Uterus (tissue), 2 donors: ENCODE measurements around the gene EGLN2.
"Not testable (repeated sequence)": the region's sequence is repeated elsewhere in the genome, so short reads cannot be mapped to it uniquely, and the experiment has no call there.

Experiments
- POLR2A ChIP-seq, 2 donors: fragments of 450-650 bp; IDR thresholded peaks; one replicate each; pipeline ENCODE4 v1.6.1; 2016; ENCODE audit warnings: antibody characterized with exemption in 2 of 2, mild to moderate bottlenecking in 1 of 2, moderate library complexity in 1 of 2
- TF ChIP-seq, protein P1 (sequence below), 4 experiments: fragments of 200-600 bp in 2 of 4; fragments of 450-650 bp in 2 of 4; sonication (generic) in 2 of 4; IDR thresholded peaks; one replicate each; pipeline ENCODE4 v1.5.1; 2016 to 2019; ENCODE audit warnings: antibody characterized with exemption in 4 of 4, mild to moderate bottlenecking in 2 of 4, moderate library complexity in 1 of 4

DNA sequence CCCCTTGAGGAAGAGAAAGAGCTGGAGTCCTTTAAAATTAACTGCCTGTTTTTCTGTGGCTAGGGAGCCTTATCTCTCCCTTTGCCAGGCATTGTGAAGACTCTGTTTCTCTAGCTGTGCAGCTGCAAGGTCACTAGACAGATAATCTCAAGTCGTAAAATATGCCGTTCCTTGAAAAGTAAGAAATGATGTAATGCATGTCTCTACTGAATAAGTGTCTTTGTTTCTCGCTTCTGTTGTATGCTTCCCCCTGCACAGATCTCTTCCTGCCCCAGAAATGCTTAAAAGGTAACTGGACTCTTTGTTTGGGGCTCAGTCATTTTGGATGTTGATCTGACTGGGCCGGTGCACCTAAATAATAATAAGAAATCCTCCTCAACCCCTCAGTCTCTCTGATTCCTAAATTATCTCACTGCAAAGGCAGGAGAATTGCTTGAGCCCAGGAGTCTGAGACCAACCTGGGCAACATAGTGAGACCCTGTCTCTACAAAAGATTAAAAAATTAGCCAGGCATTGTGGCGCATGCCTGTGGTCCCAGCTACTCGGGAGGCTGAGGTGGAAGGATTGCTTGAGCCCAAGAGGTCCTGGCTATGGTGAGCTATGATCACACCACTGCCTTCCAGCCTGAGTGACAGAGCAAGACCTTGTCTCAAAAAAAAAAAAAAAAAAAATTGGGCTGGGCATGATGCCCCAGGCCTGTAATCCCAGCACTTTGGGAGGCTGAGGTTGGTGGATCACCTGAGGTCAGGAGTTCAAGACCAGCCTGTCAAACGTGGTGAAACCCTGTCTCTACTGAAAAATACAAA is 34.9 kb downstream of the EGLN2 start:
- TF ChIP-seq POLR2A (IDR thresholded peaks at IDR 0.05) = not testable (repeated sequence)
- TF ChIP-seq, protein P1, sequence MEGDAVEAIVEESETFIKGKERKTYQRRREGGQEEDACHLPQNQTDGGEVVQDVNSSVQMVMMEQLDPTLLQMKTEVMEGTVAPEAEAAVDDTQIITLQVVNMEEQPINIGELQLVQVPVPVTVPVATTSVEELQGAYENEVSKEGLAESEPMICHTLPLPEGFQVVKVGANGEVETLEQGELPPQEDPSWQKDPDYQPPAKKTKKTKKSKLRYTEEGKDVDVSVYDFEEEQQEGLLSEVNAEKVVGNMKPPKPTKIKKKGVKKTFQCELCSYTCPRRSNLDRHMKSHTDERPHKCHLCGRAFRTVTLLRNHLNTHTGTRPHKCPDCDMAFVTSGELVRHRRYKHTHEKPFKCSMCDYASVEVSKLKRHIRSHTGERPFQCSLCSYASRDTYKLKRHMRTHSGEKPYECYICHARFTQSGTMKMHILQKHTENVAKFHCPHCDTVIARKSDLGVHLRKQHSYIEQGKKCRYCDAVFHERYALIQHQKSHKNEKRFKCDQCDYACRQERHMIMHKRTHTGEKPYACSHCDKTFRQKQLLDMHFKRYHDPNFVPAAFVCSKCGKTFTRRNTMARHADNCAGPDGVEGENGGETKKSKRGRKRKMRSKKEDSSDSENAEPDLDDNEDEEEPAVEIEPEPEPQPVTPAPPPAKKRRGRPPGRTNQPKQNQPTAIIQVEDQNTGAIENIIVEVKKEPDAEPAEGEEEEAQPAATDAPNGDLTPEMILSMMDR (IDR thresholded peaks at IDR 0.05) = not testable (repeated sequence)
